Liver (tissue), 9 donors: ENCODE results near the gene CDH13. TPM values are rescaled to one million over a fixed set of nuclear protein-coding genes. Genes with fewer than 3 reads are reported as not detected.

ENCODE experiments used
- DNase-seq: peaks from one replicate; pipeline ENCODE4 v3.0.0-alpha.2; 2017; ENCODE audit warnings: low spot score
- H3K27ac ChIP-seq, 2 donors: one replicate each; pipeline ENCODE4 v1.7.0; 2013; ENCODE audit warnings: inconsistent platforms in 2 of 2, low read length in 2 of 2, control low read depth in 1 of 2, low read depth in 1 of 2, mild to moderate bottlenecking in 1 of 2
- H3K27me3 ChIP-seq, 4 donors: one replicate each; pipeline versions ENCODE4 v1.6.1 to v1.7.0; 2013; ENCODE audit warnings: low read length in 3 of 4, inconsistent platforms in 1 of 4, mild to moderate bottlenecking in 1 of 4, moderate library complexity in 1 of 4; ENCODE audit not compliant: control insufficient read depth in 4 of 4, insufficient read depth in 4 of 4
- H3K36me3 ChIP-seq, 4 donors: one replicate each; pipeline versions ENCODE4 v1.6.1 to v1.7.0; 2013; ENCODE audit warnings: low read length in 3 of 4, mild to moderate bottlenecking in 3 of 4, low read depth in 1 of 4, moderate library complexity in 1 of 4; ENCODE audit not compliant: control insufficient read depth in 4 of 4, insufficient read depth in 3 of 4
- H3K4me1 ChIP-seq, 4 donors: one replicate each; pipeline versions ENCODE4 v1.6.1 to v1.7.0; 2013; ENCODE audit warnings: low read length in 3 of 4, mild to moderate bottlenecking in 3 of 4, moderate library complexity in 1 of 4; ENCODE audit not compliant: control insufficient read depth in 4 of 4, insufficient read depth in 4 of 4
- H3K4me3 ChIP-seq, 3 donors: one replicate each; pipeline versions ENCODE4 v1.6.1 to v1.7.0; 2013; ENCODE audit warnings: low read length in 3 of 3, control low read depth in 1 of 3, low read depth in 1 of 3, mild to moderate bottlenecking in 1 of 3
- H3K9ac ChIP-seq, 2 donors: one replicate each; pipeline ENCODE4 v1.7.0; 2013; ENCODE audit warnings: low read length in 2 of 2, mild to moderate bottlenecking in 2 of 2, moderate library complexity in 2 of 2, control low read depth in 1 of 2, low read depth in 1 of 2
- H3K9me3 ChIP-seq, 4 donors: one replicate each; pipeline versions ENCODE4 v1.6.1 to v1.7.0; 2013; ENCODE audit warnings: low read length in 3 of 4; ENCODE audit not compliant: control insufficient read depth in 4 of 4
- CTCF ChIP-seq: fragments of 150-350 bp; IDR thresholded peaks from 2 replicates; pipeline ENCODE4 v1.5.1; 2017; ENCODE audit warnings: improper control_type of control experiment, low read depth, low read length; ENCODE audit not compliant: missing input control
- EGR1 ChIP-seq, 2 donors: IDR thresholded peaks; 2 replicates each; pipeline ENCODE4 v1.6.1; 2016 to 2018; ENCODE audit warnings: antibody characterized with exemption in 2 of 2, low read depth in 2 of 2
- FOXA1 ChIP-seq: IDR thresholded peaks from 2 replicates; pipeline ENCODE4 v1.6.1; 2016; ENCODE audit warnings: antibody characterized with exemption
- FOXA2 ChIP-seq: IDR thresholded peaks from 2 replicates; pipeline ENCODE4 v1.6.1; 2016; ENCODE audit warnings: antibody characterized with exemption
- GABPA ChIP-seq, 2 donors: IDR thresholded peaks in 1 of 2; conservative IDR thresholded peaks in 1 of 2; 2 replicates each; pipeline ENCODE4 v1.6.1; 2016; ENCODE audit warnings: antibody characterized with exemption in 2 of 2, mild to moderate bottlenecking in 1 of 2, moderate library complexity in 1 of 2
- HNF4G ChIP-seq: IDR thresholded peaks from 2 replicates; pipeline ENCODE4 v1.6.1; 2016; ENCODE audit warnings: antibody characterized with exemption
- JUND ChIP-seq, 2 donors: IDR thresholded peaks; 2 replicates each; pipeline ENCODE4 v1.6.1; 2016; ENCODE audit warnings: antibody characterized with exemption in 2 of 2
- MAX ChIP-seq: IDR thresholded peaks from 2 replicates; pipeline ENCODE4 v1.6.1; 2016; ENCODE audit warnings: antibody characterized with exemption
- NR2F2 ChIP-seq: IDR thresholded peaks from 2 replicates; pipeline ENCODE4 v1.6.1; 2016; ENCODE audit warnings: antibody characterized with exemption
- RAD21 ChIP-seq, 2 donors: IDR thresholded peaks; 2 replicates each; pipeline ENCODE4 v1.6.1; 2016; ENCODE audit warnings: antibody characterized with exemption in 2 of 2, mild to moderate bottlenecking in 2 of 2
- REST ChIP-seq: IDR thresholded peaks from 2 replicates; pipeline ENCODE4 v1.6.1; 2016; ENCODE audit warnings: antibody characterized with exemption, mild to moderate bottlenecking
- RXRA ChIP-seq, 2 donors: IDR thresholded peaks; 2 replicates each; pipeline ENCODE4 v1.6.1; 2017 to 2018; ENCODE audit warnings: antibody characterized with exemption in 2 of 2, mild to moderate bottlenecking in 1 of 2
- SP1 ChIP-seq: IDR thresholded peaks from 2 replicates; pipeline ENCODE4 v1.6.1; 2018; ENCODE audit warnings: antibody characterized with exemption, mild to moderate bottlenecking
- TAF1 ChIP-seq: conservative IDR thresholded peaks from 2 replicates; pipeline ENCODE4 v1.6.1; 2016; ENCODE audit warnings: antibody characterized with exemption, mild to moderate bottlenecking
- YY1 ChIP-seq: IDR thresholded peaks from 2 replicates; pipeline ENCODE4 v1.6.1; 2016; ENCODE audit warnings: antibody characterized with exemption, mild to moderate bottlenecking
- ZBTB33 ChIP-seq: IDR thresholded peaks from 2 replicates; pipeline ENCODE4 v1.6.1; 2016; ENCODE audit warnings: antibody characterized with exemption
- polyA plus RNA-seq, 2 donors: library from polyadenylated mRNA; stranded (reverse) in 1 of 2; unstranded in 1 of 2; fragments of 200-250 nt in 1 of 2; fragments of >200 nt in 1 of 2; fragmentation: Nextera tagmentation in 1 of 2; extraction: Ambion mirVana in 1 of 2; gene quantifications; one replicate each; pipeline versions ENCODE4 v1.2.1 to v1.2.3, GENCODE V29; 2013 to 2015
- total RNA-seq, 2 donors: library from RNA; depleted of rRNA; stranded (reverse); fragments of >200 nt; gene quantifications; one replicate each; pipeline ENCODE4 v1.2.3, GENCODE V29; 2014
- donor health status: healthy.
- donor health status: healthy.
- donor health status: healthy.
- donor health status: healthy.
- donor health status: healthy.

CDH13 gene
- total and polyA plus RNA-seq, 4 donors = 0.21 to 1.5 (median 0.58) TPM

GRCh38 chr16:83755391-83755790 lies 1128.6 kb downstream of the CDH13 start:
- peaks cover 0 to 10% (median 5%) of the 10 kb centered on the region in 4 donors for H3K9me3 ChIP-seq
- H3K27me3 ChIP-seq = no peaks in the 10 kb centered on the region
- H3K27ac ChIP-seq = no peak overlapping the region
- no peak overlapping the region for H3K4me3 ChIP-seq
- peaks cover 0 to 4% (median 0%) of the 10 kb centered on the region in 4 donors for H3K4me1 ChIP-seq
- no peaks in the 10 kb centered on the region for H3K36me3 ChIP-seq
- no peak for DNase-seq
- no peak for TF ChIP-seq SP1
- TF ChIP-seq REST = no peak
- no peak for TF ChIP-seq HNF4G
- no peak for TF ChIP-seq YY1
- no peak for TF ChIP-seq MAX
- no peak for TF ChIP-seq NR2F2
- TF ChIP-seq ZBTB33 = no peak
- no peak for TF ChIP-seq GABPA (IDR thresholded peaks at IDR 0.05 in 1 of 2, conservative IDR thresholded peaks at IDR 0.05 in 1 of 2)
- no peak for TF ChIP-seq RXRA (IDR thresholded peaks at IDR 0.05)
- TF ChIP-seq FOXA2 = no peak
- no peak for TF ChIP-seq JUND (IDR thresholded peaks at IDR 0.05)
- TF ChIP-seq RAD21 (IDR thresholded peaks at IDR 0.05) = no peak
- no peak for TF ChIP-seq CTCF
- no peak for TF ChIP-seq EGR1 (IDR thresholded peaks at IDR 0.05; ENCODE audit: low read depth in 2 of 2)
- no peak for TF ChIP-seq FOXA1
- no peak for TF ChIP-seq TAF1
- H3K9ac ChIP-seq = no peak overlapping the region
